Spleen (tissue), 7 donors: Measurements from ENCODE around the gene RABL6.

Experiments
- POLR2A ChIP-seq, 3 donors: fragments of 450-650 bp; IDR thresholded peaks; one replicate each; pipeline ENCODE4 v1.5.1; 2017; ENCODE audit warnings: antibody characterized with exemption in 3 of 3, mild to moderate bottlenecking in 1 of 3
- POLR2AphosphoS5 ChIP-seq, 3 donors: sonication (generic); formaldehyde crosslinking; IDR thresholded peaks; one replicate each; pipeline ENCODE4 v1.5.1; 2017; ENCODE audit warnings: antibody characterized with exemption in 3 of 3
- TF ChIP-seq, protein P1 (sequence below), 11 experiments: fragments of 200-600 bp in 7 of 11; fragments of 450-650 bp in 4 of 11; sonication (generic) in 4 of 11; IDR thresholded peaks in 8 of 11; conservative IDR thresholded peaks in 3 of 11; 1 replicate in 7 of 11; 2 replicates in 4 of 11; pipeline versions ENCODE4 v1.4.0 to v1.8.0; 2016 to 2021; ENCODE audit warnings: antibody characterized with exemption in 11 of 11, inconsistent platforms in 4 of 11, mild to moderate bottlenecking in 1 of 11
- donor health status: DM: no; HTN: no; CAD: no; lungs with moderate emphysema.
- donor health status: DM: no; HTN: no; CAD: no.
- donor health status: DM: no; HTN: no; CAD: no.

DNA sequence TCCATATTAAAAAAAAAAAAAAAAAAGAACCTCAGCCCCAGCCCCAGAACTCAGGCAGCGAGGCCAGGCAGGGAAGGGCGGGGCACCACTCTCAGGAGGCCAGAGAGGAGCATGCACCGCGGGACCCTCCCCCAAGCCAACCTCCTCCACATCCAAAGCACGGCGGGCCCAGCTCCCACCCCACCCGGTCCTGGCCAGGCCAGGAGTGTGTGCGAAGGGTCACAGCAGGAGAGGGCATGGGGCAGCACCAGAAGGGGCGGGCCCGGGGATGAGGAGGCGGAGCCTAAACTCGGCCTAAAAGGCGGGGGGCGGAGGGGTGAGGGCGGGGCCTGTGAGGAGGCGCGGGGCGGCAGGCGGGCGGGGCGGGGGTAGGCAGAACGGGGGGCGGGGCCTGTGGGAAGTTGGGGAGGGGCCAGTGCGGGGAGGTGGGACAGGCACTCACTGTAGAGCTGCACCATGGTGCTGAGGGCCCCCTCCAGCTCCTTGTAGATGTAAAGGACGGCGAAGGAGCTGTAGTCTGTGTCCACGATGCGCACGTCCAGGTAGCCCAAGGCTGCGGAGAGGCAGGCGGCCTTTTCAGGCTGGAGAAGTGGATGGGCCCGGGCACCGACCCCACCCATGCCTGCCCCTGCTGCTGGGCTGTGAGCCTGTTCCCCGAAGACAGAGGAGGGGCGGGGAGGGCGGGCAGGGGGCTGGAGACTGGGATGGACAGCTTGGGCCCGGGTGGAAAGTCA lies 44.7 kb upstream of the RABL6 start:
- TF ChIP-seq, protein P1, sequence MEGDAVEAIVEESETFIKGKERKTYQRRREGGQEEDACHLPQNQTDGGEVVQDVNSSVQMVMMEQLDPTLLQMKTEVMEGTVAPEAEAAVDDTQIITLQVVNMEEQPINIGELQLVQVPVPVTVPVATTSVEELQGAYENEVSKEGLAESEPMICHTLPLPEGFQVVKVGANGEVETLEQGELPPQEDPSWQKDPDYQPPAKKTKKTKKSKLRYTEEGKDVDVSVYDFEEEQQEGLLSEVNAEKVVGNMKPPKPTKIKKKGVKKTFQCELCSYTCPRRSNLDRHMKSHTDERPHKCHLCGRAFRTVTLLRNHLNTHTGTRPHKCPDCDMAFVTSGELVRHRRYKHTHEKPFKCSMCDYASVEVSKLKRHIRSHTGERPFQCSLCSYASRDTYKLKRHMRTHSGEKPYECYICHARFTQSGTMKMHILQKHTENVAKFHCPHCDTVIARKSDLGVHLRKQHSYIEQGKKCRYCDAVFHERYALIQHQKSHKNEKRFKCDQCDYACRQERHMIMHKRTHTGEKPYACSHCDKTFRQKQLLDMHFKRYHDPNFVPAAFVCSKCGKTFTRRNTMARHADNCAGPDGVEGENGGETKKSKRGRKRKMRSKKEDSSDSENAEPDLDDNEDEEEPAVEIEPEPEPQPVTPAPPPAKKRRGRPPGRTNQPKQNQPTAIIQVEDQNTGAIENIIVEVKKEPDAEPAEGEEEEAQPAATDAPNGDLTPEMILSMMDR (IDR thresholded peaks at IDR 0.05 in 8 of 11, conservative IDR thresholded peaks at IDR 0.05 in 3 of 11): no peak
- no peak for TF ChIP-seq POLR2A (IDR thresholded peaks at IDR 0.05)
- no peak for TF ChIP-seq POLR2AphosphoS5 (IDR thresholded peaks at IDR 0.05)
